ENCODE measurements around the gene TMEM120B.

Gene TMEM120B

DNA sequence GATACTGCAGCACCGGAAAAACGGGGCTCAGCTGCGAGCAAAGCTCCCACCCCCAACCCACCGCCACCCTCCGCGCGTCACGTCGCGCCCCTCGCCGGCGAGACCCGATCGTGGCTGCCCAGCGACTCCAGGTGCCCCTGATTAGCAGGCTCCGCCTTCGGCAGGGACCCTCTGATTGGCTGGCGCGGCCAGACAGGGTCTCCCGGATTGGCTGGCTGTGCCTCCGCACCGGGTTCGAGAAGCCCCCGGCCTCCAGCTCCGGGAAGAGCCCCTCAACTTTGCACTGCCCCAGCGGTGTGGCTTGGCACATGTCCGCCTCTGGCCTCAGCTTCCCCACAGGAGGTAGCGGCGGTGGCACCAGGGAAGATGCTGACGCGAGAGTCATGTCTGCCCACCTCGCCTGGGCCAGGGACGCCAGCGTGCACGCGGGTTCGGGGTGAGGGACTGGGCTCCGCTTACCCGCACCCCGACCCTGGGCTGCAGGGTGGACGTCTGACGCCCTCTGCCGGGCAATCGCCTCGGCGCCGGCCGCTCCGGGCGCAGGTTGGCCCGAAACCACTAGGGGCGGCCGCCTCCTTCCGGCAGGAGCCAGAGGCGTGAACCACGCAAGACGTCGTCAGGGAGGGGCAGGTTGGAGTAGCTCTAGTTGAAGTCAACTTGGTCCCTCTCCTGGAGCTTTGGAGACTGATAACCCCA lies 81.4 kb downstream of the TMEM120B start:
- DNase-seq = peak; percentile 96

DNA sequence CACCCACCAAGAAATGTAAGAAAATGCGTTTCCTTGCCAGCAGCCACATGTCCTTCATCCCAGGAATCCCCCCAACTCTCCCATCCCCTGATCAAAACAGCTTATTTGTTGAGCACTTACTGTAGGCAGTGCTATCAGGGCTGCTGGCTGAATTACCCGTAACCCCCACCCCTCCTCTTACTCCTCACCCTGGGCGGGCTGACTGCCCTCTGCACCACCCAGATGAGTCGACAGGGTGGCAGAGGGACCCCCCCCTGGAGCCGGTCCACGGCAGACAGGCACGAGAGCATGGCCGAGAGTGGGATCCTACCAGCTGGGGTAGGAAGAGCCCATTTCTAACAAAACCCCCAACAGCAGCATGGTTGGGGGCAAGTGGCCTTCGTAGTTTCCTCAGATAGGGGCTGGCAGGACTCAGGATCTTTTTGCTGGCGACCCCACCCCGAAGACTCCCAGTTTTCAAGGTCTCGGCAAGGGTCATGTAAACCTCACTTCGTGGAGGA lies 82.0 kb downstream of the TMEM120B start:
- peak; percentile 50 for DNase-seq

DNA sequence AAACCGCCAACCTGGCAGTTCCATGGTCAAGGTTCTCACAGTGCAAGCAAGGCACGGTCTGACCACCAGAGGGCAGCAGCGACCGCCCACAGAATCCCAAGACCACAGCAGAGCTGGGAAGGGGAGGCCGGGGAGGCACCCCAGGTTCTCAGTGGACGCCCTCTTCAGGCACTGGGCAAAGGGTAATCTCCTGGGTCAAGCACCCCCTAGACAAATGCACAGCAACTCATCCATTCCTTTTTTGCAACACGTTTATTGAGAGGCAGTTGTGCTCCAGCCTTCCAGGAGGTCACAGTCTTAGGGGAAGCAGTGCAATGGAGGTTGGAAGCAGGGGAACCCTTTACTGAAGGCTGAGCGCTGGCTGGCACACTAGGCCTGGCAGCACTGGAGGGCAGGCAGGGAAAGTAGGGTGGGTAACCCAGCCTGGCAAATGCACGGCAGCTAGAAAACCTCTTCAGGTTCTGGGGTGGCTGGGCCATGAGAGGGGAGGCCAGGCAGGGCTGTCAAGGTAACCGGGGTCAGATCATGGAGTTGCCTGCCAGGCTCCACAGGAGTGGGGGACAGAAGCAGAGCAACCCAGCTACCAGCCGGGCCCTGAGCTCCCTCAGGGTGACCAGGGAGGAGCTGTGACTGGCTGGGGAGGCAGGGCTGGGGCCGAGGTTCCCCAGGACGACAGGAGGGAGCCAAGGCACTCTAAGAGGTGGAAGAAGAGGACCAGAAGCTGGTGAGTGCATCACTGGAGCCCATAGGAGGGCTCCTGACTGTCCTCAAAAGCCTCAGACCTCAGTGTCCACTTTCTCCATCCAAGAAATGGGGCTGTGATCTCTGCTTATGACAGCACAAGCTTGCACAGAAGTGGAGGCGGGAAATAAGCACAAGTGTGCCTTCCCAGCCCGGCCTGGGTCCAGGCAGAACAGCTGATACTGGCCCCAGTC lies 82.7 kb downstream of the TMEM120B start:
- peak; percentile 76 for DNase-seq

DNA sequence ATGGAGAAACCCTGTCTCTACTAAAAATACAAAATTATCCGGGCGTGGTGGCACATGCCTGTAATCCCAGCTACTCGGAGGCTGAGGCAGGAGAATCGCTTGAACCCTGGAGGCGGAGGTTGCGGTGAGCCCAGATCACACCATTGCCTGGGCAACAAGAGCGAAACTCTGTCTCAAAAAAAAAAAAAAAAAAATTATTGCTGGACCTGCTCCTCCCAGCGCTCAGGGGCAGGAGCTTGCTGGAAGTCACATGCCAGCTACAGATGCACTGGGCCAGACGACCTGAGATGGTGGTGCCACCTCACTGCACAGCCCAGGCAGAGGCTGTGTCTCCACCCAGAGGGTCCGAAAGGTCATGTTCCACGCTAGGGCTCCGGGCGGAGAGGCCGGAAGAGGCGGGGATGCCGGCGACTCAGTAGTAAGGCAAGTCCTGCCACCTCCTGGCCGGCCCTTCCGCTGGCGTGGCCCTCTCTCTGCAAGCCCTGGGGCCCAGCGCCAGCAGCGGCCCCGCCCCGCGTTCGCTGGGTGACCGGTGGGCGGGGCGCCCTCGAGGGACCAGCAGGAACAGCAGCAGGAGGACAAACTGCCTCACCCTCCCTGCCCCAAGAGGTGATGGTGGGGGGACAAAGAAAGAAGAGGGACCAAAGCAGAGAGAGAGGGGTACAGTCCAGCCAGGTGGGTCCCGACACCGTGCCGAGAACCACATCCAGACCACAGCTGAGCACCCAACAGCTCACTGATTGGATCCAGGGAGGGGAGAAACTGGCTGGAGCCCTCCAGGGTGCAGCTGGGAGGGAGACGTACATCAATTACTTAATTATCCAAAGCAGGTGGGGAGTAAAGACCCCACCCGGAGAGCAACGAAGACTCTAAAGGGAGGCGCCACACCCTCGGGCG lies 84.6 kb downstream of the TMEM120B start:
- no peak for DNase-seq

DNA sequence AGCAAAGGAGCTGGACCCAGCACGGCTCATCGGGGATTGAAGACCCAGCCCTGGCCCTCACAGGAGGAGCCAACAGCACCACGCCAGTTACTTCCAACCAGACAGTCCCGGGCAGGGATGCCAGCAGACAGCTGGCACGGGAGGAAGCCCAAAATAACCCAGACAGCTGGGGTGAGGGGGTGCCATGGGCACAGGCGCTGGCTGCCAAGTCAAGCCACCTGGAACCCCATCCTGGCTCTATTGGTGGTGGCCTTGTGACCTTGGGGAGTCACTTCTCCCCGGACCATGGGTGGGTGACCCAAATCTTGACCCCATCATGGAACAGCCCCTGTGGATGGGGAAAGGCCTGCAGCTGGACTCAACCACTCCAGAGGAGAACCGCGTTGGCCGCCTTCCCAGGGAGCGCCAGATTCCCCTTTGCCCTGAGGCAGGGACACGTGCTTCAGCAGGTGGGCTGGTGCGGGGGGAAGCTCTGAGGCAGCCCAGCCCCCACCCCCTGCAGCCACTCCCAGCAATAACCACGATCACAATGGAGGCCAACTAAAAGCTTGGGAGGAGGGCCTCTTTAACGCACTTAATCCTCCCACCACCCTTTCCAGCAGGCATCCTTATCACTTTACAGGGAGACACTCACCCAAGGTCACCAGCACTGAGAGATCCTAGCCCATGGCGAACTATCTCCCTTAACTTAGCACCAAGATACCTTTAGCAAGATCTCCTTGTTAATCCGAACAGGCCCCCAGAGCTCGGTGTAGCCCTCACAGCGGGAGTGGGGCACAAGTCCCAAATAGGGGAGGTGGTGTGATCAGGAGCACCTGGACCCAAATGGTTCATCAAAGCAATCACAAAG lies 85.6 kb downstream of the TMEM120B start:
- no peak for DNase-seq

DNA sequence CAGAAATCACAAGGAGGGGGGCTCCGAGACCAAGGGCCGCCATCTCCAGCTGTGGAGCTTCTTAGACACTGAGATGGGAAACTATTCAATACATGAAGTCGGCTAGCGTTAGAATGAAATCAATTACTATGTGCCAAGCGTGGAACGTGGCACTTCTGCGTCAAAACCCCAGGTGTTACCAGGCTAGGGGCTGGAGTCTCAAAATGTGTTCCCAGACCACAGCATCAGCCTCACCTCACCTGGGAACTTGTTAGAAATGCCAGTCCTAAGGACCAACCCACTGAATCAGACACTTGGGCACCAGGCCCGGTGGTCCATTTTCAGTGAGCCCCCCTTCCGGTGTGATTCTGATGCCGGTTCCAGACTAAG lies 86.2 kb downstream of the TMEM120B start:
- DNase-seq = no peak

DNA sequence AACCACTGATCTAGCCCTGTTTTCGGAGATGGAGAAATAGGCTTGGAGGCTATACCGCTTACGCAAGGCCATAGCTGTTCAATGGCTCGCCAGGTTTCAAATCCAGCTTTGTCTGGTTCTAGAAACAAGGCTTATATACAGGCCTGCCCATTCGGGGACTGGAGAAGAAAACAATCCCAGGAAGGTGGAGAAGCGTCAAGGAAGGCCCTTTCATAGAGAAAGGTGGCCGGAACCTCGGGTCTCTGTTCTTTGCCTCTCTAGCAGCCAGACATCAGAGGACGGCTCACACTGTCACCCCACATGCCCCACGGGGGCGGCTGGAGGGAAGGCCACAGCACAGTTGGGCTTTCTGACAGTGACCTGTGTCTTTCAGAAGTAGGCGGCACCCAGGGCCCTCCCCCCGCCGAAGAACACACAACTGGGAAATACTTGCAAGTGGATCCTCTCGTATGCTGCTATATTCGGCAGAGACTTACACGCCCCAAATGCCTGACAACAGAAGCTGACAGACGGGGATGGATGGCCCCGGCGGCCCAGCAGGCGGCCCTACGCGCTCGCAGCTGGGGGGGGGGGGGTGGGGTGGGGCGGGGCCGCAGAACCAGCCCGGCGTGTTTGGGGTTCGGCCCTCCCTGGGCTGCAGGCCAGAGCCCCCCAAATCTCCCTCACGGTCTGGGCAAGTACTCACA lies 86.7 kb downstream of the TMEM120B start:
- no peak for DNase-seq

DNA sequence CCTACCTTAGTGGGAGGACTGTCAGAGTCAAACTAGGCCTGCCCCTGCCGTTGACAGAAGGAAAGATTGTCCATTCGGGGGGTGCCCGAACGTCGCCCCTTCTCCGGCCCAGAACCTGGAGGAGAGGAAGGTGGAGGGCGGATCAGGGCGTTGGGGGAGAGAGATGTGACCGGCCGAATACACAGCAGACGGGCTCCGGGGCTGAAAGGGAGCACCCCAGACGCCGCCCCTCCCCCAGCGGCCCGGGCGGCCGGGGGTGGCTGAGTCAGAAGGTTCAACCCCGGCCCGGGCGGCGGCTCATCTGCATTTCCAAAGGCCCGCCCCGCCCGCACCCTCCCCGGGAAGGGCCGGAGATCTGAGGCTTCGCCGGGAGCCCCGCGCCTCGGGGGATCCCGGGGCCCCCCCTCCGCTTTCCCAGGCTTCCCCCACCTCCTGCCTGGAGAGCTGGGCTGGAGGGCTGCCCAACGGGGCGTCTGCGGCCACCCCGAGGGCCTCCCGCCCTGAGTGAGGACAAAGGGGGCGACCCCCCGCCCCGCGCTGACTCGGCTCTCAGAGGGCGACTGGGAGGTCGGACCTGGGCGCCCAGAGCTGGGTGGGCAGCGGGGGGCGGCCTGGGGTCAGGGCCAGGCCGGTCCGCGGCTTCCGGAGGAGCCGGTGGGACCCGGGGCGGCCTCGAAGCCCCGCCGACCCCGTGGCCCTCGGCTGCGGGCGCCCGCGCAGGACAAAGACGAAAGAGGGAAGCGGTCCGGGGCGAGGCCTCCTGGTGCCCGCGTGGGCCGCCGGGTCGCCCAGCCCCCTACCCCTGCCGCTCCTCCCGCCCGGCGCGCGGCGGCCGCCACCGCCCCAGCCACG lies 87.5 kb downstream of the TMEM120B start:
- DNase-seq = peak; percentile 66

DNA sequence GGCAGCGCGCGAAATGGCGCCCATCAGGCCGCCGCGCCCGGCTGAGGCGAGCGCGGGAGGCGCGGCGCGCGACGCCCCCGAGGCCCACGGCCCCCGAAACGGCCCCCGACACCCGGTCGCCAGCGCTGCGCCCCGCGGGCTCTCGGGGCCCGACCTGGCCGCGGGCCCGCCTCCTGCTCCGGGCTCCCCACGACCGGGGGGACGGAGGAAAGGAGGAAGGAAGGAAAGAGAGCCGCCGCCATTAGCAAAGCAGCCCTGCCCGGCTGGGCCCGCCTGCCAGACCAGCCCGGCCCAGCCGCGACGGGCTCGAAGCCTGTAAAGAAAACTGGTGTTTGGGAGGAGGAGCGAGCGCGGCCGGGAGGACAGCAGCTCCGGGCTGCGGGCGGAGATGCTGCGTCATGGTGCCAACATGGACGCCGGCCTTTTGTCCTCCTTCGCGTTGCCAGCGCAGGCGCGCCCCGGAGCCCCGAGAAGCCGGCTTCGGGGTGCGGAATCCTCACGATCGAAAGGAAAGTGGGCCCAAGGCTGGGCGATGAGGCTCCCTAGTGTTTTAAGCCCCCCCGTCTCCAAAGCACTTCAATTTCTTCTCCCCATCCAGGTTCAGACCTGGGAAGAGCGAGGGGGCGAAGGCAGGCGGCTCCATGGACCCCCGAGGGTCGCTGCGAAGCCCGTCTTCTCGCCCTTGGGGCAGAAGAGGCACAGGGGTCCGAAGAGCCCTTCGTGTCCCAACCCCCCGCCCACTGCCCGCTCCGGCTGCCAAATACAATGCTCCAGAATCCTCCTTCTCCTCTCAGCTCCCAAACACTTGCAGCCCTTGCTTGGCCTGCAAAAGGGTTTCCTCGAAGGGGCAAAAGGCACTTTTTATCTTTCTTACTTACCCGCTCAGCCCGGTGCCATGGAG lies 88.4 kb downstream of the TMEM120B start:
- DNase-seq = peak; percentile 65

DNA sequence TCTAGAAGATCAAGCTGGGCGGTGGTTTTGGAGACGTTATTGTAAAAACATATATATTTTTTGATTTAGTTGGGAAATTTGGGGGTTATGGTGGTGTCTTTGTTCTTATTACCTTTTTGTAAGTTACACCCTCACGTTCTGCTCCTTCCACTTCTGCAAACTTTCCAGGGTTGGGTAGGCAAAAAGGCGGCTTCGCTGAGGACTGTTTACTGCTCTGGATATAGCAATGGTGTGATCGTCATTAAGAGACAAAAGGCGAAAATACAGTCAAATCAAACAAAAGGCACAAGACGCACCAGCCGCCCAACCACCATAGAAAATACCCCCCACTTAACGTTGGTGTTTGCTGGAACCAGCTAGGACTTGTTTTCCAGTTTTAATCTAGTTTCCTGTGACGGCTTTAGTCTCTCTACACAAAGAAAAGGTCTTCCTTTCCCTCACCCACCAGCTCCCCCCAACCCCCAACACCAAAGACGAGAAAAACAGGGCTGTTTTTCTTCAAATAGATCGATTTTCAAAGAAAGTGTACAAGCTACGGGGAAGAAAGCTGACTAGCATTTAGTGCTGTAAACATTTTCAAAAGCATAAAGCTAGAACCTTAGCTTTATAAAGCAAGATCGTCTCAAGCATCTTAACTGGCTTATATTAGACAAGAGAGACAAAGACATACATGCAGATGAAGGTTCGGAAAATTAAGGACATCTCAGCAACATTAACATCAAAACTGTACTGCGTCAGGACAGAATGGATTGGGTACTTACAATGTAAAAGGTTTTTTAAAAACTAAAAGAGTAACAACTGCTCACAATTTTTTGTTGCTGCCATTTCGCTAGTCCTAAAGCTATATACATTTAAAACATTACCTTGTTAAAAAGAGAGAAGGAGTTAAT lies 89.3 kb downstream of the TMEM120B start:
- peak; percentile 43 for DNase-seq

DNA sequence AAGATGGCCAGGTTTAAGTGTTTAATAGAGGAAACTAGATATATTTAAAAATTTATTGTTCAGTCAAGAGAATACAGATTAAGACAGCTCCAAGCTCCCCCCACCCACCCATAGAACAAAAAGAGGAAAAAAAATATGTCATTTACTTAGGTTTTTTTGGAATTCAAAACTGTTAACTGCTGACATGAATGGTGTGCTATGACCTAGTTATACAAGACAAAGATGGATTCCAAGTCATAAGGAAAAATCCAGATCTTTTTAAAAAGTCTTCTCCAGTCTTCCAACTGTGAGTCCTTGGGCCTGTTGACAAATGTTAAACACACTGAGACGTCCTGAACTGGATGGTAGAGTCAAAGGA lies 89.9 kb downstream of the TMEM120B start:
- no peak for DNase-seq

DNA sequence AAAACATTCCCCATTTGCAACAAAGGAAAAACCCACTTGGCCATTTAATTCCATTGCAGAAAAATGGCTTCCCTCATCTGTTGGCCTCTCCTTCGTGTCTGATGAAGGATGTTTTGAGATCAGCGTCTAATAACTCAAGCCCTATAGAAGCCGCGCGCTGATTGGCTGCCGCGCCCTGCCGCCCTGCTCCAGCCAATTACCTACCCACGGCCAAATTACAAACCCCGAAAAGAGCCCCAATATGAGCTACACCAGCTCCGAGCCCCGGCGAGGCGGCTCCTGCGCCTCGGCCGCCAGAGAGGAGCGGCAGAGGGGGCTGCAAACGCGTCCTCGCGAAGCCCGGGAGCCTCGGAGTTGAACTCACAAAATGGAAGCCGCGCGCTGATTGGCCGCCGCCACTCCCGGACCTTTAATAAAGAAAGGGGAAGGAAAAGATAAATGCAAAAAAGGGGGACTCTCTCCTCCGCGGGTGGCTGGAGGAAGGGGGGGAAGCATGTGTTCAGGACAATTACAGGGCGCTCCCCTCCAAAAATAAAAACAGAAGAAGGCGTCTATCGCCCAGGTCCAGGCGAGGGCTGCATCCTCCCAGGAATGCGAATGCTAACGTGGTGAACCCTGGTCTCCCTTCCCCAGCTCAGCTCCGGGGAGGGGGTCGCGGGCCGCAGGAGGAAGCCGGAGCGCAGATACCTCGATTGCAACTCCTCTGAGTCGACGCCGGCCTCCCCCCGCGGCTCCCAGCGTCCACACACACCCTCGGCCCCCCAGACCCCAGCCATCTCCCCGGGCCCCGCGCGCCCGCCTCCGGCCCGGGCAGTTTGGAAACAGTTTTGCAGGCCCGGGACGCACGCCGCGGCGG lies 90.5 kb downstream of the TMEM120B start:
- peak; percentile 83 for DNase-seq

DNA sequence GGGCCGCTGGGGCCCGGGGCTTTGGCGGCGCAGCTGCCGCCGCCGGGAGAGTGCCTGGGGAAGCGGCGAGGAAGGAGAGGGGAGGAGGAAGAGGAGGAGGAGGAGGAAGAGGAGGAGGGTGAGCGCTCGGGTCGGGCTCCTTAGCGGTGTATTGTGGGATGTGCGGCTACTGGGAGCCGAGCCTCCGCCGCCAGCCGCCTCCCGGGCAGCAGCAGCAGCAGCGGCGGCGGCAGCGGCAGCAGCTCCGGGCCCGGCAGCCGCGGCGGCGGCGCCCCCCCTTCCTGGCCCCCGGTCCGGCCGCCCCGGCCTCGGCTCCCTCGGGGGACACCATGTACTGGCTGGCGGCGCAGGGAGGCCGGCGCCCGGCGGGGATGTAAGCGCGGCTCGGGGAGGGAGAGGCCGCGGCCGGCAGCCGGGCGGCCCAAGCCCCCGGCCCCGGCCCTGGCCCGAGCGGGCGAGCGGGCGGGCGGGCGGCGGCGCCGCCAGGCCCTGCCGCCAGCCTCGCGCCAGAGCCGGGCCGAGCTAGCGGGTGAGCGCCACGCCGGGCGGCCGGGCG lies 91.4 kb downstream of the TMEM120B start, which contains the start of gene SETD1B:
Gene SETD1B (plus strand): TSS at position 149 of the 556 bp plus-strand sequence. CDS start 729 bp downstream, outside the sequence.
- DNase-seq = peak; percentile 41

DNA sequence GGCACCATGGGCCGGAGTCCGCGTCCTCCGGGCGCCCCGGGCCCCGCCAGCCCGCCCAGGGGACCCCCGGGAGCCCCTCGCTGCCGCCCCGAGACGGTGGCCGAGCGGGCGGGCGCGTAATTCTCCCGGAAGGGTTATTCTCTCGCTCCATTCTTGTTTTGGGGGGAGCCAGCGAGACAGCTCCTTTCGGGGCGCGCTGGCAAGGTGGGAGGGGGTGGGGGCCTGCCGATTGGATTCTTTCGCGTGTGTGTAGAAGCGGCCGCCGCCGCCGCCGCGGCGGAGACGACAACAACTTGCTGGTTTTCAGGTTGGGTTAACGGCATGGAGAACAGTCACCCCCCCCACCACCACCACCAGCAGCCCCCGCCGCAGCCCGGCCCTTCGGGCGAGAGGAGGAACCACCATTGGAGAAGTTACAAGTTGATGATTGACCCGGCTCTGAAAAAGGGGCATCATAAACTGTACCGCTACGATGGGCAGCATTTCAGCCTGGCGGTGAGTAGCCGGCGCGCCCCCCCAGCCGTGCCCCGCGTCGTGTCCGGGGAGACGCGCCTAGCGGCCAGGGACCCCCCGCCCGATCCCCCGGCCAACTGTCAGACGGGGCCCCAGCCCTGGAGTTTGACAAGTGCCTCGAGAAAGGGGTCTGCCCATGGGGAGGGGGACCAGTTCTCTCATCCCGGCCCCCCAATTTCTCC lies 92.0 kb downstream of the TMEM120B start:
- DNase-seq = peak; percentile 62

DNA sequence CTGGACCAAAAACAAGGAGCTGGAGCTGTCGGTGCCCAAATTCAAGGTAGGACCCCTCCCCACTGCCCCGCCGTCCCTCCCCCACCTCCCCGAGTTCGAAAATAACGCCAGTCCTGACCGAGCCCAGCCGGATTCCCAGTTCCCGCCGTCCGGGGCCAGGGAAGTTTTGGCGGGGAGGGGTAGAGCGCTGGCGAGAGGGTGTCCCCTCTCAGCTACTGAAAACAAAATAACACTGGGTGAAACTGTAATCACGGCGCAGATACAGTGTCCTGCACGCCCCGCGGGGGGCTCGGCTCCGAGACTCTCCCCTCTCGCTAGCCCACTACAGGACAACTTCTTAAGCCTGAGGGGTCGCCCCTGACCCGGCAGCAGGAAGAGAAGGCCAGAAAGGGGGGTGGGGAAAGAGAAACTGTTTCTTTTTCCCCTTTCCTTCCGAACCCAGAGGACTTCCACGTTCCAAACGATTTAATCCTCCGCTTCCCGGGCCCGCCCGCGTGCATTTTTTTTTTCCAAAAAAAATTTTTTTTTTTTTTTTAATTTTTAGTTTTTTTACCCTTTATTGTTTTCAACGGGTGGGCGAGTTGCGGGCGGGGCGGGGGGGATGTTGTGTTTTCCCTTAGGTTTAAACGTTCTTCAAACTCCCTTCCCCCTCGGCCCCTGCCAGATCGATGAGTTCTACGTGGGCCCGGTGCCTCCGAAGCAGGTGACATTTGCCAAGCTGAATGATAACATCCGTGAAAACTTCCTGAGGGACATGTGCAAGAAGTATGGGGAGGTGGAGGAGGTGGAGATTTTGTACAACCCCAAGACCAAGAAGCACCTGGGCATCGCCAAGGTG lies 92.8 kb downstream of the TMEM120B start:
- no peak for DNase-seq

All from activated effector memory CD4-positive, alpha-beta T cell treated with Interleukin-2 at 50 U/mL for 16 hours (primary cell).